AG04450 (cell line): Measurements from ENCODE around the gene RRBP1. TPM values are rescaled to one million over a fixed set of nuclear protein-coding genes. Genes with fewer than 3 reads are reported as not detected.
A peak's percentile ranks its signal among the peaks of the same experiment; 100 is the strongest.

Source experiments
- CTCF ChIA-PET: fragments of 300-600, 350-600 bp; formaldehyde crosslinking; extraction: SDS; loops from one replicate; lab custom pipeline; 2022; ENCODE audit warnings: antibody characterized with exemption, inconsistent platforms; lab: Charles Lee
- POLR2A ChIA-PET: fragments of 350-600 bp; formaldehyde crosslinking; extraction: SDS; loops from one replicate; lab custom pipeline; 2021; ENCODE audit warnings: antibody characterized with exemption, inconsistent platforms; lab: Yijun Ruan, JAX
- DNase-seq: peaks from one replicate; pipeline ENCODE4 v3.0.0-alpha.2; 2011; ENCODE audit warnings: low read depth, low spot score
- H3K27ac ChIP-seq: one replicate; pipeline ENCODE4 v1.5.1; 2012; ENCODE audit warnings: low read depth, low read length, control low read depth
- H3K27me3 ChIP-seq: one replicate; pipeline ENCODE4 v1.6.0; 2012; ENCODE audit warnings: low read length; ENCODE audit not compliant: control insufficient read depth, insufficient read depth
- H3K4me3 ChIP-seq: 2 replicates; pipeline ENCODE4 v1.5.1; 2011; ENCODE audit warnings: mild to moderate bottlenecking, low read depth, low read length, control low read depth
- H3K9me3 ChIP-seq: 2 replicates; pipeline ENCODE4 v1.5.1; 2012; ENCODE audit warnings: low read length; ENCODE audit not compliant: control insufficient read depth, insufficient read depth
- CTCF ChIP-seq: IDR thresholded peaks from 2 replicates; pipeline ENCODE4 v1.5.1; 2011; ENCODE audit warnings: low read depth, low read length, control low read depth, inconsistent platforms
- polyA plus RNA-seq: library from polyadenylated mRNA; depleted of rRNA; stranded (reverse); fragments of >200 nt; gene quantifications from 2 replicates; pipeline ENCODE4 v1.2.3, GENCODE V29; 2011

The RRBP1 gene
- polyA plus RNA-seq, 1 experiment, result 153 TPM

- CTCF ChIA-PET, result interaction anchor here (1.0 to 2.8 kb wide), 14 partner anchors 9 to 312 kb away, joined by 3 to 18 read pairs (median 6); partner anchors contain the start of gene RRBP1
- no peak for TF ChIP-seq CTCF
Observed at GRCh38 chr20:17655286-17655651, 26.8 kb downstream of the RRBP1 start.

GRCh38 chr20:17654649-17655285, 27.3 kb downstream of the RRBP1 start:
- Histone ChIP-seq H3K4me3 (no peak overlapping the region), H3K27me3 (no peaks in the 10 kb centered on the region), H3K9me3 (peaks cover 10% of the 10 kb centered on the region), H3K27ac (peak overlapping the region; percentile 39)
- peak; percentile 21 for DNase-seq
- ChIA-PET CTCF (interaction anchor here (0.5 to 2.8 kb wide), 20 partner anchors 9 to 331 kb away, joined by 3 to 18 read pairs (median 4); partner anchors contain the start of gene RRBP1), POLR2A (no interaction called here)
- TF ChIP-seq CTCF, result peak; percentile 71

More at GRCh38 chr20:17655286-17655651, 26.8 kb downstream of the RRBP1 start:
- Histone ChIP-seq H3K27me3 (no peaks in the 10 kb centered on the region), H3K4me3 (no peak overlapping the region), H3K9me3 (peaks cover 12% of the 10 kb centered on the region), H3K27ac (peak overlapping the region; percentile 39)
- POLR2A ChIA-PET, result interaction anchor here (1.2 kb wide), 1 partner anchor 9 kb away, joined by 3 read pairs; no protein-coding TSS in a partner anchor
- no peak for DNase-seq

GRCh38 chr20:17653835-17654648, 28.0 kb downstream of the RRBP1 start:
- DNase-seq, result no peak

GRCh38 chr20:17652411-17652810, 29.6 kb downstream of the RRBP1 start:
- CTCF ChIA-PET, result no interaction called here
- DNase-seq, result no peak
- no peak for TF ChIP-seq CTCF
- no peaks in the 10 kb centered on the region for H3K27me3 ChIP-seq
- no peaks in the 10 kb centered on the region for H3K9me3 ChIP-seq
- H3K4me3 ChIP-seq, result no peak overlapping the region
- H3K27ac ChIP-seq, result peak overlapping the region; percentile 39
- POLR2A ChIA-PET, result interaction anchor here (1.0 kb wide), 1 partner anchor 287 kb away, joined by 3 read pairs; no protein-coding TSS in a partner anchor

More at GRCh38 chr20:17653835-17654648, 28.0 kb downstream of the RRBP1 start:
- TF ChIP-seq CTCF, result no peak
- H3K9me3 ChIP-seq, result peaks cover 7% of the 10 kb centered on the region
- H3K27ac ChIP-seq, result no peak overlapping the region
- ChIA-PET CTCF (interaction anchor here (0.5 to 2.8 kb wide), 18 partner anchors 11 to 384 kb away, joined by 3 to 18 read pairs (median 4); partner anchors contain the start of gene RRBP1), POLR2A (interaction anchor here (0.6 to 0.7 kb wide), 2 partner anchors 11 to 96 kb away, joined by 3 to 6 read pairs; no protein-coding TSS in a partner anchor)
- no peaks in the 10 kb centered on the region for H3K27me3 ChIP-seq
- H3K4me3 ChIP-seq, result no peak overlapping the region
